ENCODE results near the gene CLASP2.
"Not testable (repeated sequence)": the region's sequence is repeated elsewhere in the genome, so short reads cannot be mapped to it uniquely, and the experiment has no call there.

The CLASP2 gene

DNA sequence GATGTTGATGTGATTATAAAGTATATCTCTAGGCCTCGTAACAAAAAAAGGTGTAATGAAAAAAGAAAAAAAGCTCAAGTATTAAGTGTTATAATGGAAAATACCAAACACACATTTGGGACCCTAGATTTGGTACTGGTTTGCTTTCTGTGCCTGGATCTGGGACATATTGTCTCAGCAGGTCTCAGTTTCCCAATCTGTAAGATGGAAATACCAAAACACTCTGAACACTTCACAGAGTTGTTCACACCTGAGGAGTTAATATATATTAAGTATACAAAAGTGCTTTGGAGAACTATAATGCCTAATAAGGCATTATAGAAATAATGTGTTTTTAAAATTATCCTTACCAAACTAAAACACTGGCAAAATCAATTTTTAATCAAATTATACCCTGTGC is 60.0 kb downstream of the CLASP2 start:
- no peaks in the 10 kb centered on the region for H3K27me3 Mint-ChIP-seq (ENCODE audit: low read depth, poor library complexity)
- H3K9me3 Mint-ChIP-seq = no peaks in the 10 kb centered on the region
- no peak for DNase-seq
- H3K27ac Mint-ChIP-seq = peak overlapping the region; percentile 19
- peak overlapping the region; percentile 40 for H3K4me3 Mint-ChIP-seq
- peaks cover 53% of the 10 kb centered on the region for H3K4me1 Mint-ChIP-seq
- no peaks in the 10 kb centered on the region for H3K36me3 Mint-ChIP-seq (ENCODE audit: low read depth)
- TF ChIP-seq, protein P1, sequence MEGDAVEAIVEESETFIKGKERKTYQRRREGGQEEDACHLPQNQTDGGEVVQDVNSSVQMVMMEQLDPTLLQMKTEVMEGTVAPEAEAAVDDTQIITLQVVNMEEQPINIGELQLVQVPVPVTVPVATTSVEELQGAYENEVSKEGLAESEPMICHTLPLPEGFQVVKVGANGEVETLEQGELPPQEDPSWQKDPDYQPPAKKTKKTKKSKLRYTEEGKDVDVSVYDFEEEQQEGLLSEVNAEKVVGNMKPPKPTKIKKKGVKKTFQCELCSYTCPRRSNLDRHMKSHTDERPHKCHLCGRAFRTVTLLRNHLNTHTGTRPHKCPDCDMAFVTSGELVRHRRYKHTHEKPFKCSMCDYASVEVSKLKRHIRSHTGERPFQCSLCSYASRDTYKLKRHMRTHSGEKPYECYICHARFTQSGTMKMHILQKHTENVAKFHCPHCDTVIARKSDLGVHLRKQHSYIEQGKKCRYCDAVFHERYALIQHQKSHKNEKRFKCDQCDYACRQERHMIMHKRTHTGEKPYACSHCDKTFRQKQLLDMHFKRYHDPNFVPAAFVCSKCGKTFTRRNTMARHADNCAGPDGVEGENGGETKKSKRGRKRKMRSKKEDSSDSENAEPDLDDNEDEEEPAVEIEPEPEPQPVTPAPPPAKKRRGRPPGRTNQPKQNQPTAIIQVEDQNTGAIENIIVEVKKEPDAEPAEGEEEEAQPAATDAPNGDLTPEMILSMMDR (IDR thresholded peaks at IDR 0.05) = no peak

DNA sequence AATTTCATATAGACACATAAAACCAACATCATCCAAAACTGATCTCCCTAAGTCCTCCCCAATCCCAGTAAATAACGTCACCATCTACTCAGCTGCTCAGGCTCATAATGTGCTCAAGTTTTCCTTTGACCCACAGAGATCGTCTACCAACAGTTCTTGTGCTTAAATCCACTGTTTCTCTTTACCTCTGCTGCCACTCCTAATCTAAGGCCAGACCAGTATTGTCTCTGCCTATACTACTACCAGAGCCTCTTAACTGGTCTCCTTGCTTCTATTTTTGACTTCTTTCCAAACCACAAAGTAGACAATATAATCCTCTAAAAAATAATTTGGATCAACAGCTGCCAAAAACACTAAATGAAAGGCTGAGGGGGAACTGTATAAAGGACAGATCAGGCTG is 65.3 kb downstream of the CLASP2 start:
- Mint-ChIP-seq H3K36me3 (ENCODE audit: low read depth) (no peaks in the 10 kb centered on the region), H3K4me3 (no peak overlapping the region), H3K9me3 (no peaks in the 10 kb centered on the region), H3K4me1 (peaks cover 9% of the 10 kb centered on the region), H3K27me3 (ENCODE audit: low read depth, poor library complexity) (no peaks in the 10 kb centered on the region), H3K27ac (no peak overlapping the region)
- TF ChIP-seq, protein P1 (IDR thresholded peaks at IDR 0.05) = no peak
- DNase-seq = no peak

DNA sequence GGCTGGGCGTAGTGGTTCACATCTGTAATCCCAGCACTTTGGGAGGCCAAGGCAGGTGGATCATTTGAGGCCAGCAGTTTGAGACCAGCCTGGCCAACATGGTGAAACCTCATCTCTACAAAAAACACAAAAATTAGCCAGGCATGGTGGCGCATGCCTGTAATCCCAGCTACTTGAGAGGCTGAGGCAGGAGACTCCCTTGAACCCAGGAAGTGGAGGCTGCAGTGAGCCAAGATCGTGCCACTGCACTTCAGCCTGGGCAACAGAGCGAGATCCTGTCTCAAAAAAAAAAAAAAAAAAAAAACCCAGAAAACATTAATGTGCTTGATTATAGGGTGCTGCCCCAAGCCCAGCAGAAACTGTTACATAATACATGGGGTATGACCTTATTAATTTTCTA is 67.0 kb downstream of the CLASP2 start:
- H3K36me3 Mint-ChIP-seq (ENCODE audit: low read depth); DNase-seq; H3K4me1 Mint-ChIP-seq; H3K27ac Mint-ChIP-seq; H3K9me3 Mint-ChIP-seq; H3K4me3 Mint-ChIP-seq; H3K27me3 Mint-ChIP-seq (ENCODE audit: low read depth, poor library complexity): not testable (repeated sequence)

DNA sequence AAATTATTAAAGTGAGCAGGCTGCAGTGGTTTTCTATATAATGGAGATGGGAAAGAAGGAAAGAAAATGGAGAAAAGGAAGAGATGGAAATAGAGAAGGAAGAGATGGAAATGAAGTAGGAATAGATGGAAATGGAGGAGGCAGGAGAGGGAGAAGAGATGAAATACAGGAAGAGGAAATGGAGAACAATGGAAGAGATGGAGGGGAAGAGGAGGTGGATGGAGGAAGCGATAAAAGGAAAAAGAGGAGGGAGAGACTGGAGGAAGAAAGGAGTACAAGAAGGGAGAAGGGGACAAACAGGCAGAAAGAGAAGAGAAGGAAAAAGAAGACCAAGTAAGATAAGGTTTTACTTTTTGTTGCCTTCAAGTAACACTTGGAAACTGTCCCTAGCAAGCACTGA is 67.6 kb downstream of the CLASP2 start:
- H3K9me3 Mint-ChIP-seq = no peaks in the 10 kb centered on the region
- peaks cover 13% of the 10 kb centered on the region for H3K4me1 Mint-ChIP-seq
- H3K36me3 Mint-ChIP-seq (ENCODE audit: low read depth) = no peaks in the 10 kb centered on the region
- TF ChIP-seq, protein P1 (IDR thresholded peaks at IDR 0.05) = no peak
- DNase-seq = no peak
- no peak overlapping the region for H3K27ac Mint-ChIP-seq
- H3K27me3 Mint-ChIP-seq (ENCODE audit: low read depth, poor library complexity) = no peaks in the 10 kb centered on the region
- no peak overlapping the region for H3K4me3 Mint-ChIP-seq

DNA sequence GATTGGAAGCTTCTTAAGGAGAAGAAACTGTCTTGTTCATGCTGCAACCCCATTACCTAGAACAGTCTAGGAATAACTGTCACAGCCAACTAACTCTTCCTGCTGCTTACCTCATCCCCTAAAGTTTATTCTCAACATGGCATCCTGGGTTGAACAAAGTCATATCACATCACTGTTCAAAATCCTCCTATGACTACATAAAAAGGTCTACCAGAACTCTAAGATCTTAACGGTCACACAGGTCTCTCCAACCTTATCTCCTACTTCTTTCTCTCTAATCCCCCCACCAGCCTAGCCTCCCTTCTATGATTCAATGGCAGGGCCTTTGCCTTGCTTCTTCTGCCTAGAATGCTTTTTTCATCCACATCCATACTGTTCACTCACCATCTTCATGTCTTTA is 69.3 kb downstream of the CLASP2 start:
- H3K9me3 Mint-ChIP-seq = no peaks in the 10 kb centered on the region
- no peak overlapping the region for H3K4me3 Mint-ChIP-seq
- peak overlapping the region; percentile 14 for H3K27ac Mint-ChIP-seq
- H3K27me3 Mint-ChIP-seq (ENCODE audit: low read depth, poor library complexity) = peaks cover 2% of the 10 kb centered on the region
- no peaks in the 10 kb centered on the region for H3K36me3 Mint-ChIP-seq (ENCODE audit: low read depth)
- no peak for DNase-seq
- H3K4me1 Mint-ChIP-seq = peaks cover 11% of the 10 kb centered on the region
- TF ChIP-seq, protein P1 (IDR thresholded peaks at IDR 0.05) = no peak

DNA sequence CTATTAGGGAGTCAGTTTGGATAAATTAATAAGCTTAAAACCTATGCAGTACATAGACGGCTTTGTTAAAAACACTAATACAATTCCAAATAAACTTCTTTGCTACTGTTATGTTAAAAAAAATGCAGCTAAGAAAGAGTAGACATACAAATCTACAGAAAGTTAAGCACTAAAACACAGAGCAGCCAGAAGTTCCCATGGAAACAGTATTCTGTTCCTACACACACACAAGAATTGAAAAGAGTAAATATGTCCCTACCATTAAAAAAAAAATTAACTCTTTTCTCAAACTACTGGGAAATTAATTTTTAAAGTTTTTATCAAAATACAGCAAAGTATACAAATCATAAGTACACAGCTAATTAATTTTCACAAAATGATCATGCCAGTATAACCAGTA is 71.6 kb downstream of the CLASP2 start:
- no peaks in the 10 kb centered on the region for H3K9me3 Mint-ChIP-seq
- H3K4me1 Mint-ChIP-seq = peaks cover 11% of the 10 kb centered on the region
- H3K27me3 Mint-ChIP-seq (ENCODE audit: low read depth, poor library complexity) = peaks cover 2% of the 10 kb centered on the region
- H3K4me3 Mint-ChIP-seq = no peak overlapping the region
- no peaks in the 10 kb centered on the region for H3K36me3 Mint-ChIP-seq (ENCODE audit: low read depth)
- no peak for DNase-seq
- TF ChIP-seq, protein P1 (IDR thresholded peaks at IDR 0.05) = no peak
- H3K27ac Mint-ChIP-seq = no peak overlapping the region

Data from nephron progenitor cell (in vitro differentiated cells).